ENCODE data around the gene COPS3. TPM values are rescaled to one million over a fixed set of nuclear protein-coding genes. Genes with fewer than 3 reads are reported as not detected.
A peak's percentile ranks its signal among the peaks of the same experiment; 100 is the strongest.

Gene COPS3
- total and polyA plus RNA-seq, 2 of the 4 experiments (the other 2 are of a cell fraction) = 71.4 to 144 TPM

DNA sequence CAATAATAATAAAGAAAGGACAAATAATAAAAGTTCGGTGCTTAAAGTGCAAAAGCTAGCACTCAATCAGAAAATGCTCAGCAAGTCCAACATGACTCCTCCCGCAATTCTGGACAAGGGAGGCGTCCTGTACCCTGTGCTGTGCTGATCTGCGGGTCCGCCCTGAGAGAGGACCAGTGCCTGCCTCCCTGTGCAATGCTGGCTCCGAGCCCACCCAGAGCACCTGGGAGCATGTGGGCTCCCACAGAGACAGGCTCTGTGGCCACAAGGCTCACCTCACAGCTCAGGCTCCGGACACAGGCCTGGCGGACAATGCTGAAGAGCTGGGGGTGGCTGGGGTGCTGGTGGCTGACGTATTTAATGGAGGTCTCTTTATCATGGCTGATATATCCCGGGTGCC is 55.1 kb downstream of the COPS3 start:
- Histone ChIP-seq H3K4ac (ENCODE audit: low read depth, low read length) (no peak overlapping the region), H3K4me2 (ENCODE audit: low read depth, low read length) (no peak overlapping the region), H3K56ac (ENCODE audit: extremely low read depth, insufficient read depth, low read length) (no peak overlapping the region), H3K9me3 (ENCODE audit: control insufficient read depth, insufficient read depth, low read length) (no peaks in the 10 kb centered on the region), H2BK15ac (ENCODE audit: low read depth, low read length) (no peak overlapping the region), H3K4me1 (ENCODE audit: control insufficient read depth, insufficient read depth, low read length) (no peaks in the 10 kb centered on the region), H4K5ac (ENCODE audit: low read depth, low read length) (no peak overlapping the region), H2BK20ac (ENCODE audit: low read depth, low read length) (no peak overlapping the region), H3K9ac (ENCODE audit: low read depth, low read length) (no peak overlapping the region), H4K91ac (ENCODE audit: insufficient read depth, low read depth, low read length) (no peak overlapping the region), H3K27me3 (ENCODE audit: control insufficient read depth, insufficient read depth, low read length) (no peaks in the 10 kb centered on the region), H3K36me3 (ENCODE audit: control insufficient read depth, insufficient read depth, low read length) (peaks cover 87% of the 10 kb centered on the region), H2AK9ac (replicated peaks; ENCODE audit: low read depth, low read length, poor library complexity) (peak overlapping the region; percentile 72), H3K14ac (replicated peaks; ENCODE audit: low read depth, low read length) (no peak overlapping the region), H2BK5ac (ENCODE audit: low read depth, low read length, poor library complexity, severe bottlenecking) (no peak overlapping the region), H2BK120ac (ENCODE audit: low read depth, low read length) (no peak overlapping the region), H3K9me1 (ENCODE audit: insufficient read depth, low read length) (0 out of 2 replicates have a peak, but pooled peaks cover 6% of the 10 kb centered on the region), H3K18ac (ENCODE audit: low read depth, low read length) (no peak overlapping the region), H4K8ac (ENCODE audit: low read depth in 2 of 2, low read length in 2 of 2) (no peak overlapping the region), H2AFZ (replicated peaks; ENCODE audit: low read length, poor library complexity) (no peak overlapping the region), H2AK5ac (ENCODE audit: low read depth, low read length) (no peak overlapping the region), H3K27ac (ENCODE audit: insufficient read depth, low read length) (no peak overlapping the region), H3K23ac (ENCODE audit: low read depth, low read length) (no peak overlapping the region), H3K4me3 (ENCODE audit: insufficient read depth, low read depth, low read length) (no peak overlapping the region), H4K20me1 (ENCODE audit: insufficient read depth, low read length) (peaks cover 29% of the 10 kb centered on the region; the same call in 1 of the 2 replicates), H3K79me1 (ENCODE audit: low read depth in 1 of 2, low read length in 2 of 2) (peaks cover 6 to 57% of the 10 kb centered on the region in 2 experiments; a peak in 3 of 4 replicates)
- WGBS, 2 experiments (ENCODE audit: extremely low coverage in 2 of 2, insufficient read length in 1 of 2) = 100% methylated on average over 6 of the region's 10 CpGs; no CpG with 5 or more reads in 1 of the 2 experiments
- BruUV-seq (replicated peaks) = no TSS peak
- dilution Hi-C loops (cut with HindIII; ENCODE audit: low sequenced_read_pairs, unreplicated experiment) = no loop called here
- CTCF ChIA-PET = no interaction called here
- DNase-seq (no peak), ATAC-seq (ENCODE audit: low read depth) (no peak)
- intact Hi-C loops (cut with micrococcal nuclease) = no loop called here
- POLR2A ChIA-PET (ENCODE audit: unreplicated experiment) = no interaction called here
- TF ChIP-seq, protein P1, sequence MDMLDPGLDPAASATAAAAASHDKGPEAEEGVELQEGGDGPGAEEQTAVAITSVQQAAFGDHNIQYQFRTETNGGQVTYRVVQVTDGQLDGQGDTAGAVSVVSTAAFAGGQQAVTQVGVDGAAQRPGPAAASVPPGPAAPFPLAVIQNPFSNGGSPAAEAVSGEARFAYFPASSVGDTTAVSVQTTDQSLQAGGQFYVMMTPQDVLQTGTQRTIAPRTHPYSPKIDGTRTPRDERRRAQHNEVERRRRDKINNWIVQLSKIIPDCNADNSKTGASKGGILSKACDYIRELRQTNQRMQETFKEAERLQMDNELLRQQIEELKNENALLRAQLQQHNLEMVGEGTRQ (IDR thresholded peaks at IDR 0.05; ENCODE audit: low read depth, low read length) = no peak
- in situ Hi-C loops (cut with MboI; ENCODE audit: low sequenced_read_pairs) = no loop called here
